ENCODE measurements around the gene CTSZ. TPM values are rescaled to one million over a fixed set of nuclear protein-coding genes. Genes with fewer than 3 reads are reported as not detected.

The CTSZ gene
- total RNA-seq, 5 donors from 2014 or later (not counting 1 experiment from before 2014, with no cell fraction given): 16.8 to 37.1 (median 26.1) TPM

- peaks cover 0 to 52% of the 10 kb centered on the region in 2 donors for H3K36me3 ChIP-seq (ENCODE audit: control insufficient read depth in 2 of 2, extremely low read depth in 1 of 2, insufficient read depth in 1 of 2, low read length in 1 of 2)
These were observed 24.0 kb upstream of the CTSZ start for GRCh38 chr20:59030911-59031563.

GRCh38 chr20:59028812-59029211, 21.8 kb upstream of the CTSZ start:
- H3K27ac Mint-ChIP-seq: peak overlapping the region; percentile 49 to 71
- Histone ChIP-seq H3K4me3 (ENCODE audit: control insufficient read depth in 1 of 2, extremely low read depth in 1 of 2, low read length in 1 of 2) (no peak overlapping the region), H3K27ac (ENCODE audit: low read length) (no peak overlapping the region), H3K36me3 (ENCODE audit: control insufficient read depth in 2 of 2, extremely low read depth in 1 of 2, insufficient read depth in 1 of 2, low read length in 1 of 2) (peaks cover 0 to 62% of the 10 kb centered on the region in 2 donors), H3K4me1 (ENCODE audit: control insufficient read depth in 1 of 2, extremely low read depth in 1 of 2, insufficient read depth in 2 of 2, low read length in 2 of 2) (peaks cover 30 to 41% of the 10 kb centered on the region in 2 experiments), H3K27me3 (replicated peaks in 1 of 2; ENCODE audit: control insufficient read depth in 2 of 2, extremely low read depth in 1 of 2, insufficient read depth in 2 of 2, low read length in 1 of 2) (no peaks in the 10 kb centered on the region), H3K9me3 (no peaks in the 10 kb centered on the region)
- H3K36me3 Mint-ChIP-seq: peaks cover 58% of the 10 kb centered on the region
- H3K4me1 Mint-ChIP-seq: peaks cover 59 to 67% (median 66%) of the 10 kb centered on the region in 3 donors
- H3K9me3 Mint-ChIP-seq: no peaks in the 10 kb centered on the region
- ChIA-PET CTCF (interaction anchor here (0.6 to 0.7 kb wide), 2 partner anchors 22 to 171 kb away, joined by 3 to 6 read pairs; no protein-coding TSS in a partner anchor), POLR2A (interaction anchor here in 1 of 2 donors (0.6 kb wide), 1 partner anchor 93 kb away, joined by 7 read pairs; no protein-coding TSS in a partner anchor)
- ATAC-seq (replicated peaks in 1 of 4) (no peak), DNase-seq (no peak)
- no peaks in the 10 kb centered on the region for H3K27me3 Mint-ChIP-seq
- H3K4me3 Mint-ChIP-seq: peak overlapping the region; percentile 32 to 95 (median 57)
- no CpG with 5 or more reads among the region's 2 CpGs for WGBS (ENCODE audit: insufficient coverage)

More at GRCh38 chr20:59030911-59031563, 24.0 kb upstream of the CTSZ start:
- H3K9me3 ChIP-seq: no peaks in the 10 kb centered on the region
- Mint-ChIP-seq H3K9me3 (no peaks in the 10 kb centered on the region), H3K27me3 (no peaks in the 10 kb centered on the region), H3K4me1 (peaks cover 58 to 64% (median 59%) of the 10 kb centered on the region in 3 donors), H3K36me3 (peaks cover 54% of the 10 kb centered on the region), H3K4me3 (peak overlapping the region; percentile 91 to 95 (median 94)), H3K27ac (peak overlapping the region; percentile 94 to 96)
- ChIA-PET CTCF (interaction anchor here (0.6 to 1.7 kb wide), 6 partner anchors 11 to 383 kb away, joined by 3 to 14 read pairs (median 6); partner anchors contain the start of gene PRELID3B (in 1 of the 2)), POLR2A (interaction anchor here (0.5 to 2.2 kb wide), 5 partner anchors 11 to 163 kb away, joined by 3 to 31 read pairs (median 4); partner anchors contain the start of gene PRELID3B (in 1 of the 2))
- no peaks in the 10 kb centered on the region for H3K27me3 ChIP-seq (replicated peaks in 1 of 2; ENCODE audit: control insufficient read depth in 2 of 2, extremely low read depth in 1 of 2, insufficient read depth in 2 of 2, low read length in 1 of 2)
- no peak overlapping the region for H3K27ac ChIP-seq (ENCODE audit: low read length)
- no peak for DNase-seq
- ATAC-seq (replicated peaks in 1 of 4): no peak
- H3K4me1 ChIP-seq (ENCODE audit: control insufficient read depth in 1 of 2, extremely low read depth in 1 of 2, insufficient read depth in 2 of 2, low read length in 2 of 2): peaks cover 30 to 41% of the 10 kb centered on the region in 2 experiments
- H3K4me3 ChIP-seq (ENCODE audit: control insufficient read depth in 1 of 2, extremely low read depth in 1 of 2, low read length in 1 of 2): peak overlapping the region; percentile 78 to 88
- 17% methylated on average over 1 of the region's 7 CpGs for WGBS (ENCODE audit: insufficient coverage)

GRCh38 chr20:59027741-59028320, 20.8 kb upstream of the CTSZ start:
- peak overlapping the region in 1 of 2 donors; percentile 34 for H3K27ac Mint-ChIP-seq
- CTCF ChIA-PET: no interaction called here
- Histone ChIP-seq H3K4me3 (ENCODE audit: control insufficient read depth in 1 of 2, extremely low read depth in 1 of 2, low read length in 1 of 2) (no peak overlapping the region), H3K36me3 (ENCODE audit: control insufficient read depth in 2 of 2, extremely low read depth in 1 of 2, insufficient read depth in 1 of 2, low read length in 1 of 2) (peaks cover 0 to 72% of the 10 kb centered on the region in 2 donors), H3K27me3 (replicated peaks in 1 of 2; ENCODE audit: control insufficient read depth in 2 of 2, extremely low read depth in 1 of 2, insufficient read depth in 2 of 2, low read length in 1 of 2) (no peaks in the 10 kb centered on the region), H3K27ac (ENCODE audit: low read length) (no peak overlapping the region), H3K4me1 (ENCODE audit: control insufficient read depth in 1 of 2, extremely low read depth in 1 of 2, insufficient read depth in 2 of 2, low read length in 2 of 2) (peaks cover 29 to 39% of the 10 kb centered on the region in 2 experiments), H3K9me3 (no peaks in the 10 kb centered on the region)
- POLR2A ChIA-PET: interaction anchor here in 1 of 2 donors (0.8 kb wide), 1 partner anchor 139 kb away, joined by 3 read pairs; no protein-coding TSS in a partner anchor
- DNase-seq: no peak
- no peaks in the 10 kb centered on the region for H3K27me3 Mint-ChIP-seq
- no peak for ATAC-seq (replicated peaks in 1 of 4)
- 90% methylated on average over 5 of the region's 8 CpGs for WGBS (ENCODE audit: insufficient coverage)
- H3K4me1 Mint-ChIP-seq: peaks cover 60 to 66% (median 65%) of the 10 kb centered on the region in 3 donors
- H3K4me3 Mint-ChIP-seq: peak overlapping the region in 1 of 3 donors; percentile 95
- no peaks in the 10 kb centered on the region for H3K9me3 Mint-ChIP-seq
- peaks cover 65% of the 10 kb centered on the region for H3K36me3 Mint-ChIP-seq

GRCh38 chr20:59026904-59027740, 20.1 kb upstream of the CTSZ start:
- Histone ChIP-seq H3K36me3 (ENCODE audit: control insufficient read depth in 2 of 2, extremely low read depth in 1 of 2, insufficient read depth in 1 of 2, low read length in 1 of 2) (peaks cover 0 to 76% of the 10 kb centered on the region in 2 donors), H3K27me3 (replicated peaks in 1 of 2; ENCODE audit: control insufficient read depth in 2 of 2, extremely low read depth in 1 of 2, insufficient read depth in 2 of 2, low read length in 1 of 2) (no peaks in the 10 kb centered on the region), H3K4me1 (ENCODE audit: control insufficient read depth in 1 of 2, extremely low read depth in 1 of 2, insufficient read depth in 2 of 2, low read length in 2 of 2) (peaks cover 26 to 37% of the 10 kb centered on the region in 2 experiments), H3K27ac (ENCODE audit: low read length) (no peak overlapping the region), H3K4me3 (ENCODE audit: control insufficient read depth in 1 of 2, extremely low read depth in 1 of 2, low read length in 1 of 2) (no peak overlapping the region), H3K9me3 (no peaks in the 10 kb centered on the region)
- Mint-ChIP-seq H3K9me3 (no peaks in the 10 kb centered on the region), H3K36me3 (peaks cover 71% of the 10 kb centered on the region), H3K27ac (peak overlapping the region in 1 of 2 donors; percentile 19), H3K4me3 (peak overlapping the region; percentile 1 to 34 (median 2)), H3K27me3 (no peaks in the 10 kb centered on the region), H3K4me1 (peaks cover 62 to 63% (median 63%) of the 10 kb centered on the region in 3 donors)
- DNase-seq (no peak), ATAC-seq (replicated peaks in 1 of 4) (no peak)
- ChIA-PET CTCF (no interaction called here), POLR2A (interaction anchor here in 1 of 2 donors (0.8 kb wide), 1 partner anchor 138 kb away, joined by 3 read pairs; no protein-coding TSS in a partner anchor)
- WGBS (ENCODE audit: insufficient coverage): 85% methylated on average over 4 of the region's 5 CpGs

- H3K36me3 ChIP-seq (ENCODE audit: control insufficient read depth in 2 of 2, extremely low read depth in 1 of 2, insufficient read depth in 1 of 2, low read length in 1 of 2): peaks cover 0 to 82% of the 10 kb centered on the region in 2 donors
- peaks cover 51 to 55% (median 53%) of the 10 kb centered on the region in 3 donors for H3K4me1 Mint-ChIP-seq
- no peaks in the 10 kb centered on the region for H3K9me3 Mint-ChIP-seq
- H3K4me3 Mint-ChIP-seq: no peak overlapping the region
- H3K9me3 ChIP-seq: no peaks in the 10 kb centered on the region
- ChIA-PET POLR2A (no interaction called here), CTCF (interaction anchor here in 1 of 2 donors (0.5 kb wide), 1 partner anchor 43 kb away, joined by 4 read pairs; no protein-coding TSS in a partner anchor)
- peaks cover 63% of the 10 kb centered on the region for H3K36me3 Mint-ChIP-seq
- H3K27ac ChIP-seq (ENCODE audit: low read length): no peak overlapping the region
- no peak overlapping the region for H3K27ac Mint-ChIP-seq
- ATAC-seq (replicated peaks in 1 of 4) (no peak), DNase-seq (no peak)
- no peak overlapping the region for H3K4me3 ChIP-seq (ENCODE audit: control insufficient read depth in 1 of 2, extremely low read depth in 1 of 2, low read length in 1 of 2)
- H3K27me3 Mint-ChIP-seq: no peaks in the 10 kb centered on the region
- peaks cover 15 to 27% of the 10 kb centered on the region in 2 experiments for H3K4me1 ChIP-seq (ENCODE audit: control insufficient read depth in 1 of 2, extremely low read depth in 1 of 2, insufficient read depth in 2 of 2, low read length in 2 of 2)
- 100% methylated on average over 4 of the region's 4 CpGs for WGBS (ENCODE audit: insufficient coverage)
- H3K27me3 ChIP-seq (replicated peaks in 1 of 2; ENCODE audit: control insufficient read depth in 2 of 2, extremely low read depth in 1 of 2, insufficient read depth in 2 of 2, low read length in 1 of 2): no peaks in the 10 kb centered on the region
These were observed 18.5 kb upstream of the CTSZ start for GRCh38 chr20:59025511-59025910.

- Histone ChIP-seq H3K27me3 (replicated peaks in 1 of 2; ENCODE audit: control insufficient read depth in 2 of 2, extremely low read depth in 1 of 2, insufficient read depth in 2 of 2, low read length in 1 of 2) (no peaks in the 10 kb centered on the region), H3K9me3 (no peaks in the 10 kb centered on the region), H3K36me3 (ENCODE audit: control insufficient read depth in 2 of 2, extremely low read depth in 1 of 2, insufficient read depth in 1 of 2, low read length in 1 of 2) (peaks cover 0 to 79% of the 10 kb centered on the region in 2 donors), H3K27ac (ENCODE audit: low read length) (no peak overlapping the region), H3K4me3 (ENCODE audit: control insufficient read depth in 1 of 2, extremely low read depth in 1 of 2, low read length in 1 of 2) (no peak overlapping the region), H3K4me1 (ENCODE audit: control insufficient read depth in 1 of 2, extremely low read depth in 1 of 2, insufficient read depth in 2 of 2, low read length in 2 of 2) (peaks cover 15 to 22% of the 10 kb centered on the region in 2 experiments)
- Mint-ChIP-seq H3K36me3 (peaks cover 59% of the 10 kb centered on the region), H3K4me3 (no peak overlapping the region), H3K27me3 (no peaks in the 10 kb centered on the region), H3K4me1 (peaks cover 47 to 51% (median 48%) of the 10 kb centered on the region in 3 donors), H3K9me3 (no peaks in the 10 kb centered on the region), H3K27ac (no peak overlapping the region)
- ATAC-seq (replicated peaks in 1 of 4): no peak
- WGBS (ENCODE audit: insufficient coverage): 100% methylated on average over 2 of the region's 2 CpGs
- ChIA-PET POLR2A (no interaction called here), CTCF (no interaction called here)
- DNase-seq: no peak
These were observed 18.0 kb upstream of the CTSZ start for GRCh38 chr20:59025086-59025485.

Measured in T-cell (primary cell).